PC-3 (cell line): ENCODE results near the gene SPINT3. TPM values are rescaled to one million over a fixed set of nuclear protein-coding genes. Genes with fewer than 3 reads are reported as not detected.

Experiments
- ATAC-seq: fragments of 200-7000 bp; cut with Tn5 transposase; 2 replicates; pipeline ENCODE4 v1.9.1; 2020; ENCODE audit warnings: mild to moderate bottlenecking, moderate library complexity
- BruUV-seq: library from RNA; stranded (reverse); fragments of 400-500 nt; replicated peaks from 2 replicates; lab custom pipeline; 2021; lab: Mats Ljungman, UMichigan
- CTCF ChIA-PET: fragments of 300-600 bp; sonication (Branson Sonifier 250); formaldehyde crosslinking; loops from one replicate; lab custom pipeline; 2022; ENCODE audit warnings: antibody characterized with exemption; lab: Charles Lee
- POLR2A ChIA-PET: fragments of 300-600 bp; sonication (Branson Sonifier 250); formaldehyde crosslinking; loops from one replicate; lab custom pipeline; 2022; ENCODE audit warnings: antibody characterized with exemption; ENCODE audit not compliant: unreplicated experiment; lab: Charles Lee
- DNase-seq: peaks from one replicate; pipeline ENCODE4 v3.0.0-alpha.2; 2015
- H2AFZ ChIP-seq: fragments of 300-600 bp; sonication (generic); 2 replicates; pipeline ENCODE4 v1.6.0; 2016; ENCODE audit warnings: antibody characterized with exemption, low read length
- H3F3A ChIP-seq: fragments of 300-600 bp; sonication (generic); one replicate; pipeline ENCODE4 v1.6.0; 2017; ENCODE audit warnings: antibody characterized with exemption, low read length, control low read depth, mild to moderate bottlenecking; ENCODE audit not compliant: unreplicated experiment
- H3K27ac ChIP-seq: fragments of 300-600 bp; sonication (generic); 2 replicates; pipeline ENCODE4 v1.5.1; 2016; ENCODE audit warnings: mild to moderate bottlenecking, low read length
- H3K27me3 ChIP-seq: fragments of 300-600 bp; sonication (generic); 2 replicates; pipeline ENCODE4 v1.6.1; 2016; ENCODE audit warnings: low read length, mixed read lengths
- H3K36me3 ChIP-seq: fragments of 300-600 bp; sonication (generic); 2 replicates; pipeline ENCODE4 v1.6.1; 2016; ENCODE audit warnings: low read depth, mixed run types, low read length, mixed read lengths
- H3K4me1 ChIP-seq: fragments of 300-600 bp; sonication (generic); 2 replicates; pipeline ENCODE4 v1.5.1; 2016; ENCODE audit warnings: low read length; ENCODE audit not compliant: insufficient read depth
- H3K4me2 ChIP-seq: fragments of 300-600 bp; sonication (generic); 2 replicates; pipeline ENCODE4 v1.6.0; 2016; ENCODE audit warnings: low read length
- H3K4me3 ChIP-seq: fragments of 300-600 bp; sonication (generic); 2 replicates; pipeline ENCODE4 v1.5.1; 2016; ENCODE audit warnings: mild to moderate bottlenecking, low read length, mixed read lengths
- H3K79me2 ChIP-seq: fragments of 300-600 bp; sonication (generic); 2 replicates; pipeline ENCODE4 v1.6.1; 2017; ENCODE audit warnings: low read length, mixed read lengths
- H3K9ac ChIP-seq: fragments of 300-600 bp; sonication (generic); 2 replicates; pipeline ENCODE4 v1.6.0; 2016; ENCODE audit warnings: mild to moderate bottlenecking, low read length
- H3K9me2 ChIP-seq: fragments of 300-600 bp; sonication (generic); replicated peaks from 2 replicates; pipeline ENCODE4 v1.6.1; 2016; ENCODE audit warnings: mixed run types, low read length, mixed read lengths
- H3K9me3 ChIP-seq: fragments of 300-600 bp; sonication (generic); 2 replicates; pipeline ENCODE4 v1.6.1; 2016; ENCODE audit warnings: low read length, mixed read lengths
- H4K20me1 ChIP-seq: fragments of 300-600 bp; sonication (generic); 2 replicates; pipeline ENCODE4 v1.6.1; 2016; ENCODE audit warnings: low read length, mixed read lengths
- EZH2 ChIP-seq: fragments of 300-600 bp; sonication (generic); IDR thresholded peaks from one replicate; pipeline ENCODE4 v1.6.1; 2017; ENCODE audit warnings: antibody characterized with exemption, mild to moderate bottlenecking, low read length; ENCODE audit not compliant: unreplicated experiment
- EZH2phosphoT487 ChIP-seq: fragments of 300-600 bp; sonication (generic); IDR thresholded peaks from 2 replicates; pipeline ENCODE4 v1.6.1; 2018; ENCODE audit warnings: mild to moderate bottlenecking, antibody characterized with exemption, low read length, borderline replicate concordance
- intact Hi-C: fragments of 100-400 bp; cut with micrococcal nuclease; formaldehyde crosslinking; loops from 2 replicates; pipeline ENCODE4 v1.9.0; 2023
- total RNA-seq: library from RNA; depleted of rRNA; stranded (reverse); fragments of >200 nt; gene quantifications from 2 replicates; pipeline ENCODE4 v1.2.3, GENCODE V29; 2014; rRNA removed
- TF ChIP-seq, protein P1 (sequence below): fragments of 300-600 bp; sonication (generic); conservative IDR thresholded peaks from 2 replicates; pipeline ENCODE4 v1.5.1; 2017; ENCODE audit warnings: antibody characterized with exemption, low read depth, mild to moderate bottlenecking, low read length

The SPINT3 gene
- total RNA-seq, 1 experiment from 2014 or later: not detected

DNA sequence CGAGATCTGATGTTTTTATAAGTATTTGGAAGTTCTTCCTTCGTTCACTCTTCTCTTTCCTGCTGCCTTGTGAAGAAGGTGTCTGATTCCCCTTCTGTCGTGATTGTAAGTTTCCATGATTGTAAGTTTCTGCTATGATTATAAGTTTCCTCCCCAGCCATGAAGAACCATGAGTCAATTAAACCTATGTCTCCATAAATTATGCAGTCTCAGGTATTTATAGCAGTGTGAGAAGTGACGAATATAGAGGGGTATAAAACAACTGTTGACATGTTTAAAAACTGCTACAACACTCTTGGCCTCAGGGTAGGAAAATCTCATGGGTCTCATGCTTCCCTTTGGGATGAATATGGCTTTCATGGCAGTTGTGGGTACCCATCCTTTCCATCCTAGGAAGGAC lies 51.7 kb downstream of the SPINT3 start:
- no TSS peak for BruUV-seq
- no peak overlapping the region for H2AFZ ChIP-seq
- TF ChIP-seq, protein P1, sequence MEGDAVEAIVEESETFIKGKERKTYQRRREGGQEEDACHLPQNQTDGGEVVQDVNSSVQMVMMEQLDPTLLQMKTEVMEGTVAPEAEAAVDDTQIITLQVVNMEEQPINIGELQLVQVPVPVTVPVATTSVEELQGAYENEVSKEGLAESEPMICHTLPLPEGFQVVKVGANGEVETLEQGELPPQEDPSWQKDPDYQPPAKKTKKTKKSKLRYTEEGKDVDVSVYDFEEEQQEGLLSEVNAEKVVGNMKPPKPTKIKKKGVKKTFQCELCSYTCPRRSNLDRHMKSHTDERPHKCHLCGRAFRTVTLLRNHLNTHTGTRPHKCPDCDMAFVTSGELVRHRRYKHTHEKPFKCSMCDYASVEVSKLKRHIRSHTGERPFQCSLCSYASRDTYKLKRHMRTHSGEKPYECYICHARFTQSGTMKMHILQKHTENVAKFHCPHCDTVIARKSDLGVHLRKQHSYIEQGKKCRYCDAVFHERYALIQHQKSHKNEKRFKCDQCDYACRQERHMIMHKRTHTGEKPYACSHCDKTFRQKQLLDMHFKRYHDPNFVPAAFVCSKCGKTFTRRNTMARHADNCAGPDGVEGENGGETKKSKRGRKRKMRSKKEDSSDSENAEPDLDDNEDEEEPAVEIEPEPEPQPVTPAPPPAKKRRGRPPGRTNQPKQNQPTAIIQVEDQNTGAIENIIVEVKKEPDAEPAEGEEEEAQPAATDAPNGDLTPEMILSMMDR: no peak
- TF ChIP-seq EZH2phosphoT487 (no peak), EZH2 (no peak)
- H3K9ac ChIP-seq: no peak overlapping the region
- no peaks in the 10 kb centered on the region for H3F3A ChIP-seq
- peaks cover 38% of the 10 kb centered on the region for H3K27me3 ChIP-seq
- DNase-seq (no peak), ATAC-seq (no peak)
- no peak overlapping the region for H3K4me2 ChIP-seq
- POLR2A ChIA-PET: no interaction called here
- H3K4me1 ChIP-seq: no peaks in the 10 kb centered on the region
- no peaks in the 10 kb centered on the region for H3K36me3 ChIP-seq
- intact Hi-C loops: no loop called here
- H3K79me2 ChIP-seq: no peaks in the 10 kb centered on the region
- CTCF ChIA-PET: interaction anchor here (0.7 kb wide), 1 partner anchor 14 kb away, joined by 3 read pairs; no protein-coding TSS in a partner anchor
- H3K9me3 ChIP-seq: no peaks in the 10 kb centered on the region
- no peaks in the 10 kb centered on the region for H3K9me2 ChIP-seq
- H3K4me3 ChIP-seq: no peak overlapping the region
- H4K20me1 ChIP-seq: no peaks in the 10 kb centered on the region
- no peak overlapping the region for H3K27ac ChIP-seq

DNA sequence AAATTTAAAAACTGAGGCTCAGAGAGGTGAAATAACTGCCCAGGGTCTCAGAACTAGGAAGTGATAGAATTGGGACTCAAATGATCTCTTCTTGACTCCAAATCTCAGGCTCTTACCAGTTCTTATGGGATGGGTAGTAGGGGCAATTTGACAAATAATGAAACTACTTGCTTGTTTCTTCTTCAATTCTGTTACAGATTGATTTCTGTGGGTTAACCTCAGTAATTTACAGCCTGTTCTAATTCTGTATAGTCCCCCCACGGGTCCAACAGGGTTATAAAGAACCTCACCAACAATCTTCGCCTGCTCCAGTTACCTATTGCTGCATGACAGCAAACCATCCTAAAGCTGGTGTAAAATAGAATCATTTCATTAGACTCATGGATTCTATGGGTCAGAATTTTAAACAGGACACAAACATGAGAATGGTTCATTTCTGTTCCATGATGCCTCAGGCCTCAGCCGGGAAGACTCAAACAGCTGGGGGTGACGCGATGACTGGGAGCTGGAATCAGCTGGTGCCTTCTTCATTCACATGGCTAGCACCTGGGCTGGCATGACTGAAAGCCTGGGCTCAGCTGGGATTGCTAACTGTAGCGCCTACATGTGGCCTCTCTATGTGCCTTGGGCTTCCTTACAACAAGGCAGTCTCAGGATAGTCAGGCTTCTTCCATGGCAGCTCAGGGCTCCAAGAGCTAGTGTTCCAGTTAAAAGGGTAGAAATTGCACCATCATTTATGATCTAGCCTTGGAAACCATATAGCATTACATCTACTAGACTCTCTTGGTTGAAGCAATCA lies 52.5 kb downstream of the SPINT3 start:
- DNase-seq (no peak), ATAC-seq (no peak)
- Histone ChIP-seq H3K9me3 (no peaks in the 10 kb centered on the region), H3K9ac (no peak overlapping the region), H3K36me3 (no peaks in the 10 kb centered on the region), H3K4me2 (no peak overlapping the region), H3K9me2 (no peaks in the 10 kb centered on the region), H3K27ac (no peak overlapping the region), H4K20me1 (no peaks in the 10 kb centered on the region), H3K4me3 (no peak overlapping the region), H3K4me1 (no peaks in the 10 kb centered on the region), H2AFZ (no peak overlapping the region), H3K27me3 (peaks cover 38% of the 10 kb centered on the region), H3F3A (no peaks in the 10 kb centered on the region), H3K79me2 (no peaks in the 10 kb centered on the region)
- TF ChIP-seq, protein P1: no peak
- TF ChIP-seq EZH2: no peak
- TF ChIP-seq EZH2phosphoT487: no peak
- ChIA-PET POLR2A (no interaction called here), CTCF (interaction anchor here (0.6 to 0.7 kb wide), 2 partner anchors 13 to 55 kb away, joined by 3 read pairs; no protein-coding TSS in a partner anchor)
- intact Hi-C loops: no loop called here
- BruUV-seq: no TSS peak

Other genes starting within 250 kb of the SPINT3 start
- gene RBPJL, start 208.8 kb downstream of the SPINT3 start, total RNA-seq: not detected in 2 replicates
- 0.33 TPM in 1 of 2 replicates, not detected in the other for gene MATN4, start 207.3 kb downstream of the SPINT3 start, total RNA-seq
- 134 and 167 TPM in 2 replicates for gene SDC4, start 167.2 kb downstream of the SPINT3 start, total RNA-seq
- gene SYS1, start 152.5 kb downstream of the SPINT3 start, total RNA-seq: 32.5 and 45.2 TPM in 2 replicates
- not detected in 2 replicates for gene TP53TG5, start 137.3 kb downstream of the SPINT3 start, total RNA-seq
- 7.7 and 8.5 TPM in 2 replicates for gene DBNDD2, start 107.3 kb downstream of the SPINT3 start, total RNA-seq
- gene PIGT, start 99.5 kb downstream of the SPINT3 start, total RNA-seq: 101 and 129 TPM in 2 replicates
- gene WFDC2, start 45.9 kb downstream of the SPINT3 start, total RNA-seq: not detected in 2 replicates
- gene WFDC6, start 23.9 kb upstream of the SPINT3 start, total RNA-seq: not detected in 2 replicates
- not detected in 2 replicates for gene EPPIN, start 31.8 kb upstream of the SPINT3 start, total RNA-seq
- not detected in 2 replicates for gene WFDC8, start 63.7 kb upstream of the SPINT3 start, total RNA-seq
- not detected in 2 replicates for gene WFDC10A, start 114.1 kb upstream of the SPINT3 start, total RNA-seq
- gene WFDC9, start 115.7 kb upstream of the SPINT3 start, total RNA-seq: not detected in 2 replicates
- gene WFDC11, start 154.6 kb upstream of the SPINT3 start, total RNA-seq: not detected in 2 replicates
- gene WFDC13, start 186.4 kb upstream of the SPINT3 start, total RNA-seq: not detected in 2 replicates
- gene WFDC10B, start 189.4 kb upstream of the SPINT3 start, total RNA-seq: not detected in 2 replicates
- gene SPINT4, start 206.7 kb upstream of the SPINT3 start, total RNA-seq: not detected in 2 replicates